NCI-H2227 treated with DMSO at 0.1 percent for 48 hours (cell line): Measurements from ENCODE around the gene PCOLCE2.

Experiments
- DNase-seq: peaks from one replicate; lab custom pipeline; 2025; lab: John Stamatoyannopoulos, UW

PCOLCE2 gene

DNA sequence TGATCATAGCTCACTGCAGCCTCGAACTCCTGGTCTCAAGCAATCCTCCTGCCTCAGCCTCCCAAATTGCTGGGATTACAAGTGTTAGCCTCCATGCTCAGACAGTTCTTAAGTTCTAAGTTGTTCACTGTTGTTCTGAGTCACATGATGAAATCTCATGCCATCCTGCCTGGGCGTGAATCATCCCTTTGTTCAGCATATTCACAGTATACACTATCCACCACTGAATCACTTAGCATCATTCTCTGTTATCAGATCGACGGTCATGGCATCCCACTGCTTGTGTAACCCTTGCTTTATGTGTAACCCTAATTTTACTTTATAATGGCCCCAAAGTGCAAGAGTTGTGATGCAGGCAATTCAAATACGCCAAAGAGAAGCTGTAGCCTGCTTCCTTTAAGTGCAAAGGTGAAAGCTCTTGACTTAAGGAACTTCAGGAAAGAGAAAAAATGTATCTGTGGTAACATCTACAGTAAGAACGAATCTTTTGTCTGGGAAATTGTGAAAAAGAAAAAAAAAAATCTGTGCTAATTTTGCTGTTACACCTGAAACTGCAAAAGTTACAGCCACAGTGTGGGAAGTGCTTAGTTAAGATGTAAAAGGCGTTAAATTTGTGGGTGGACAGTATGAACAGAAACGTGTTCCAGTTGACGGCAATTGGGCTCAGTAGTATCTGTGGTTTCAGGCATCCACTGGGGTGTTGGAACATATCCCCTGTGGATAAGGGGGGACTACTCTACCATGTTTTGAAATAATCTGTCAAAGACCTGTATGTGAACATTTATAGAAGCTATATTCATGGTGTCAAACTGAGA is 80.6 kb downstream of the PCOLCE2 start:
- DNase-seq, result no peak

DNA sequence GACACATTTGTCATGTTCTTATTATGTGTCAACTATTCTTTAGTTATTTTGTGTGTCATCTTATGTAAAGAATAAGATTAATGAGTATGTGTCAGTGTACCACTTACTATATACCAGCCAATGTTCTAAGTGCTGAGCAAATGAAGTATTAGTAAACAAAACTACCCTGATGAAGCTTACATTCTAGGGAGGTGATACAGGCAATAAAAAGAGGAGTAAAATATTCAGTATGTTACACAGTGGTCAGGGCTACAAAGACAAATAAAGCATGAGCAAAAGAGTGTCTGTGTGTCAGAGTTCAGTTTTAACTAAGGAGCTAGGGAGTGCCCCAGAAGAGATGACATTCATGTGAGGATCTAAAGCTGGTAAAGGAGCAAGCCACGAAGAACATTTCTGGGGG is 86.0 kb downstream of the PCOLCE2 start:
- DNase-seq, result no peak

DNA sequence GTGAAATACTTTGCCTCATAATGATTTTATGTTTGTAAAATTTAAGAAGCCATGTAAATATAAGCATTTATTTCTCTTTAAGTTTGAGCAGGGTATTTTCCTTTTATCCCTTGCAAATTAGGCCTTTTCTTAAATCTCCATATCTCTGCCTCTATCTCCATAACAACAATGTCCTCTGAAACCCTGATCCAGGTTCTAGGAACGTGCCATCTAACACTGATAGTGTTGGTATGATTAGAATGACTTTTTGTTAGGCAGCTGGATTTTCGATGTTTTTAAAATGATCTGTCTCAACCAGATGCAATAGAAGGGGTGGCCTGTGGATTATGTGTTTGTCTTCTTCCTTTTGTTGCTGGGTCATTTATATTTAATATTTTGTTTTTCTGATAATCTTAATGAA is 87.1 kb downstream of the PCOLCE2 start:
- DNase-seq, result no peak

DNA sequence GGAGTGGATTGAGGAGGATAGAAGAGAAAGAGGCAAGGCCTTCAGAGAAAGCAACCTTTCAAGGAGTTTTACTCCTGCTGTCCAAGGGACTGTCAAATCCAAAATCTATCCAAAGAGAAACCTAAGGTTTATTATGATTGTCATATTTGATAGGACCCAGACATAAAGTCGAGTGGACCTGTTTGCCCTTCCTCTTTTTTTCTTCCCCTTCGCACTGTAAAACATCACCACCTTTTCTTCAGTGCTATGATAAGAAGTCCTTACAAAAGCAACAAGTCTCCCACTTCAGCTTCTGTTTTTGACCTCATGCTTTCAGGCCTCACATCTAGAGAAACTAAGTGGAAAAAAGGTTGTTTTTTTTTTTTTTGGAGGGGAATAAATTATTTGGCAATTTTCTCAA is 92.1 kb downstream of the PCOLCE2 start:
- DNase-seq, result no peak

DNA sequence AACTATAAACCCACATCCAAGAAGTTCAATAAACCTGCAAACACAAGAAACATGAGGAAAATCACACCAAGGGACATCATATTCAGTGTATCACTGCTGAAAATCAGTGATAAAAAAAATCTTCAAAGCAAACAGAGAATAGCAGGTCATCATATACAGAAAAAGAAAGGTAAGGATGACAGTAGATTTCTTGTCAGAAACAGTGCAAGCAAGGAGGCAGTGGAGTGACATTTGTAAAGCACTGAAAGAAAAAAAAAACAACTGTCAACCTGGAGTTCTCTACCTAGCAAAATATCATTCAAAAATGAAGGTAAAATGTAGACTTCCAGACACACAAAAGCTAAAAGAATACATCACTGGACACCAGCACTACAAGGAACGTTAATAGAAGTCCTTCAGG is 93.6 kb downstream of the PCOLCE2 start:
- DNase-seq, result no peak

DNA sequence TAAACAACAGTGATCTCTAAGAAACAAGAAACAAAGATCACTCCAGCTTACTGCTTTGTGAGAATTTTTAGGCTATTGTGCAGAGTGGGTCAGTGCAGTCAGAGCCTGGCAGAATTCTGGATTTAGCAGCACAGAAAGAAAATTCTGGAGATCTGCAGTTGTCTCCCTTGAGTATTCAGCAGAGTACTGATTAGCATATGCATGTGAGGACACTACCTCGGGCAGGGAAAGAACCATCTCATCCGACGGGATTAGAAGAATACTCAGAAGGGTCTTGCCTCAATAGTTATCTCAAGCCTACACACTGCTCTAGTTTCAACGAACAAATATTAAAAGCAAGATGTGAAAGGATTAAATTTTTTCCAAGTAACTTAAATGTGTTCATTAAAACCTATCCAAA is 94.4 kb downstream of the PCOLCE2 start:
- no peak for DNase-seq

DNA sequence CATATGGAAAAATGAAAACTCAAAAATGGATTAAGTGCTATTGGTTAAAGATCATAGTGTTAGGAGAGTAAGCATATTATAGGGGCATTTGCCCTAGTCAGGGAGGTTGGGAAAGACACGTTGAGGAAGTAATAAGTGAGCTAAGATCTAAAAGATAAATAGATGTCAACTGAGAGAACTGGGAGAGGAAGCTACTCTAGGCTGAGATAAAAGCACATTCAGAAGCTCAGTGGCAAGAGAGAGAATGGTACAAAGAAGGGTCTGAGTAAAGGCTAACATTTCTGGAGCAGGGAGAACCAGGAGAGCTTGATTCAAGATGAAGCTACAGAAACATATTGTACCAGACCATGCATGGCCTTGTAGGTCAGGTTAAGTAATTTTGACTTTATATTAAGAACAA is 101.2 kb downstream of the PCOLCE2 start:
- DNase-seq, result no peak

DNA sequence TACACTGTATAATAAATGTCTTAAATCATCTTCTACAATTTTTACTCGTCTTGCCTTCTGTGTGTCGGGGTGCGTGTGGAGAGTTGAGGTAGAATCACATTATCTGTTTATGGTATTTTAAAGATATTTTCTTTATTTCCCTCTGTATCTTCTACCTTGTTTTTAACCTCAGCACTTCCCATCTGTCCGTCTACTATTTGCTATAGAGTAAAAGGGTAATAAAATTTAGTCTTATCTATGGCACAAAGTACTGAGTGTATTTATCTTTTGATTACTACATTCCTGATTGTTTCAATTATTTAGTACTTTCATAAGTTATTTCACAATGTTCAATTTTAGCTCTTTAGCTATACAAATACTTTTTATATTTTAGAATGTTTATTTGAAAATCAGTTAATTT is 102.9 kb downstream of the PCOLCE2 start:
- DNase-seq, result no peak

DNA sequence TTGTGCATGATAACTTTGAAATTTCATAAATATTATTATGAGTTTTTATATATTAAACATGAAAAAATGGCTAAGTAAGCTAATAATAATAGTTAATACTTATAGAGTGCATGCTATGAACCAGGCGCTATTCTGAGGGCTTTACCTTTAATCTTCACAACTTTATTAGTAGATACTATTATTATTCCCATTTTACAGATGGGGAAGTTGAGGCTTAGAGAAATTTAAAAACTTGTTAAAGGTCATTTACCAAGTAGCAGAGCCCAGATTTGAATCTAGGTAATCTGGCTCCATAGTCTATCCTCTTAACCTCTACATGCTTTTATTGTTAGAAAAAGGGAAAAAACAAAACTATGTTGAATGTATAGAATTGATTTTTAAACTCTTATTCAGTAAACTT is 104.7 kb downstream of the PCOLCE2 start:
- DNase-seq, result no peak

DNA sequence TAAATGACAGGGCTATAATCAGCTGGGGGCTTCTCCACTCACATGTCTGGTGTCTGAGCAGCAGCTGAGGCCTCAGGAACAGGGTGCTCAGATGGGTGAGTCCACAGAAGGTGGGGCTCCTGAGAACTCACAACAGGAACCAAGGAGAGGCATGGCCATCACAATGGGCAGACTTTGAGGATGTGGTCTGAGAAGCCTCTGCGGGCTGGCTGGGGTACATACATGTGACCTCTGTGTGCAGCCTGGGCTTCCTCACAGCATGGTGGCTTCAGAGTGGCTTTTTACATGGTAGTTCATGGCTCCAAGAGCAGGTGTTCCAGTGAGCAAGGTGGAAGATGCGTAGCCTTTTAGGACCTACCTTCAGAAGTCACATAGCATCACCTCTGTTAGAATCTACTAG is 106.3 kb downstream of the PCOLCE2 start:
- DNase-seq, result no peak

DNA sequence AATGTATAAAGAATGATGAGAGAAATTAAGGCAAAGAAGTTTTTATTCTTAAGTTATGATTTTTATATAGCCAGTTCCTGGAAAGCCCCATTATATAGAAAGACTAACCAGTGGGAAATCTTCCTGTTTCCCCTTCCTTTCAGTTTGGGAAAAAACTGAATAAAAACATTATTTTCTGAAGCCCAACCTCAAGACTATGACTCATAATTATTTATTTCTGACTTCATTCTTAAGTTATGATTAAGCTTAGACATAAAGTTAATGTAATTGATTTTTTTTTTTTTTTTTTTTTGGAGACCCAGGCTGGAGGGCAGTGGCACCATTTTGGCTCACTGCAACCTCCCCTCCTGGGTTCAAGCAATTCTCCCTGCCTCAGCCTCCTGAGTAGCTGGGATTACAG is 109.3 kb downstream of the PCOLCE2 start:
- DNase-seq, result no peak

DNA sequence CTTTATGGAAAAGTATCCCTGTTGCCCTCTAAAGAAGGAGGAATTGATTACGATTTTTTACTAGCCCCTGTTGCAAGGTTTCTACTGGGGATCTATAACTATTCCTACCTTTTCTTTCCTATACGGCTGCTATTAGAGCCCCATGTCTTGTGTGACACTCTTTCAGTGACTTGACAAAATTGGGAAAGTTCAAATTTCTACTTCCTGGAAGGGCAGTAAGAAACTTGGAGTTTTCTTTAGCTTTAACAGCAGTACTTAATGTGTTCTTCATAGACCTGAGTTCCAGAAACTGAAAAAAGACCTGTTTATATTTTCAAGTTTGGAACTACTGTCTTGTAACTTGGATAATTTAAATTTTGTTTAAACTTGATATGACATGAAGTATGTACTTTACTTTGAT is 110.3 kb downstream of the PCOLCE2 start:
- DNase-seq, result no peak

DNA sequence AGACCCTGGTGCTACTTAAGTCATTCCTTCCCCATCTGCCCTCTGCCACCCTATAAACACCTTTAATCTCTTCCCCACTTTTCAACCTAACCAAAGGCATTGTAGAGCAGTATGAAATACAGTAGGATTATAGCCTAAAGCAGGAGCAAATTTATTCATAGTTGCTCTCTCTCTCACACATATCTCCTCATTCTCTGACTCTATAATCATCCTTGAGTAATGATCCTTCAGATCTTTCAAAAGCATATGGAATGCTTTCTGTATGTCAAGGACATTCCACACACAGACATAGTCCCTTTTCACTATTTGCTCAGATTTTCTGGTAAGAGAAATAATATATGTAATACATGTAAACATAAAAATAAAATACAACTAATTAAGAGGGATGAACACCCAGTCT is 111.0 kb downstream of the PCOLCE2 start:
- no peak for DNase-seq

DNA sequence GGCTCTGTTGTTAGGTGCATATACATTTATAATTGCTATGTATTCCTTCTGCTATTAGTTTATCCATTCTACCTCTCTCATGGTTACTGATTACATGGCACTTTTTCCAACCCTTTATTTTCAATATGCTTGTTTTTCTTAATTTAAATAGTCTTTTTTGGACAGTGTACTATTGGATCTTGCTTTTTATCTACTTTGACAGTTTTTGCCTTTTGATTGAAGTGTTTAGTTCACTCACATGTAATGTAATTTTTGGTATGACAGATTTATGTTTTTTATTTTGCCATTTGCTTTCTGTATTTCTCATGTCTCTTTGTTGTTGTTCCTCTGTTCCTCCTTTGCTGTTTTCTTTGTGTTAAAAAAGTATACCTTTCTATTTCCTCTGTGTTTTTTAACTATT is 120.5 kb downstream of the PCOLCE2 start:
- no peak for DNase-seq
